Measurements from ENCODE around the gene ZNF90. TPM values are rescaled to one million over a fixed set of nuclear protein-coding genes. Genes with fewer than 3 reads are reported as not detected.

ZNF90 gene
- total RNA-seq, 2 experiments from 2014 or later, result 18.1 to 27.0 TPM

DNA sequence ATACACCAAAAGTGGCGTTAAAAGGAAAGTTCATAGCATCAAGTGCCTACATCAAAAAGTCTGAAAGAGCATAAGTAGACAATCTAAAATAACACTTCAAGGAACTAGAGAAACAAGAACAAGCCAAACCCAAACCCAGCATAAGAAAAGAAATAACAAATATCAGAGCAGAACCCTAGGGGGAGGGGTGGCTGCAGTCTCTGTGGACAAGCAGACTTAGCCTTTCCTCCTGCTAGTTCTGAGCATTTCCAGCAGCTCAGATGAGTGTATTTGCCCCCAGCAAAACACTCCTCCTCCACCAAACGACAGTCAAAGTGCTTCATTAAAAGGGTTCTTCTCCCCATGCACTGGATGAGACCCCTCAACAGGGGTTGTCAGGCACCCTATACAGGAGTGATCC lies 7.1 kb upstream of the ZNF90 start:
- no peak overlapping the region for H2AFZ ChIP-seq (ENCODE audit: low read length)
- DNase-seq (ENCODE audit: low spot score), result no peak
- BruUV-seq (replicated peaks), result no TSS peak
- intact Hi-C loops (cut with micrococcal nuclease; ENCODE audit: unreplicated experiment), result no loop called here
- H4K20me1 ChIP-seq (ENCODE audit: insufficient read depth, low read length), result no peaks in the 10 kb centered on the region
- H3K9me2 ChIP-seq (ENCODE audit: insufficient read depth, low read length), result no peaks in the 10 kb centered on the region
- H3K27ac ChIP-seq (ENCODE audit: low read depth, low read length, poor library complexity, severe bottlenecking), result no peak overlapping the region
- no peaks in the 10 kb centered on the region for H3K9me3 ChIP-seq (ENCODE audit: low read length)
- POLR2A ChIA-PET, result interaction anchor here (0.6 kb wide), 1 partner anchor 146 kb away, joined by 3 read pairs; no protein-coding TSS in a partner anchor
- CTCF ChIA-PET (ENCODE audit: unreplicated experiment), result no interaction called here
- no peaks in the 10 kb centered on the region for H3K36me3 ChIP-seq (ENCODE audit: insufficient read depth, low read length)
- TF ChIP-seq, protein P1, sequence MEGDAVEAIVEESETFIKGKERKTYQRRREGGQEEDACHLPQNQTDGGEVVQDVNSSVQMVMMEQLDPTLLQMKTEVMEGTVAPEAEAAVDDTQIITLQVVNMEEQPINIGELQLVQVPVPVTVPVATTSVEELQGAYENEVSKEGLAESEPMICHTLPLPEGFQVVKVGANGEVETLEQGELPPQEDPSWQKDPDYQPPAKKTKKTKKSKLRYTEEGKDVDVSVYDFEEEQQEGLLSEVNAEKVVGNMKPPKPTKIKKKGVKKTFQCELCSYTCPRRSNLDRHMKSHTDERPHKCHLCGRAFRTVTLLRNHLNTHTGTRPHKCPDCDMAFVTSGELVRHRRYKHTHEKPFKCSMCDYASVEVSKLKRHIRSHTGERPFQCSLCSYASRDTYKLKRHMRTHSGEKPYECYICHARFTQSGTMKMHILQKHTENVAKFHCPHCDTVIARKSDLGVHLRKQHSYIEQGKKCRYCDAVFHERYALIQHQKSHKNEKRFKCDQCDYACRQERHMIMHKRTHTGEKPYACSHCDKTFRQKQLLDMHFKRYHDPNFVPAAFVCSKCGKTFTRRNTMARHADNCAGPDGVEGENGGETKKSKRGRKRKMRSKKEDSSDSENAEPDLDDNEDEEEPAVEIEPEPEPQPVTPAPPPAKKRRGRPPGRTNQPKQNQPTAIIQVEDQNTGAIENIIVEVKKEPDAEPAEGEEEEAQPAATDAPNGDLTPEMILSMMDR (conservative IDR thresholded peaks at IDR 0.05; ENCODE audit: low read length), result no peak
- no peak for TF ChIP-seq EZH2phosphoT487 (IDR thresholded peaks at IDR 0.05; ENCODE audit: borderline replicate concordance, low read depth, low read length)
- H3K4me2 ChIP-seq (ENCODE audit: low read length), result no peak overlapping the region
- H3K79me2 ChIP-seq (ENCODE audit: insufficient read depth, low read depth, low read length), result no peaks in the 10 kb centered on the region
- H3K4me1 ChIP-seq (ENCODE audit: insufficient read depth, low read length, poor library complexity, severe bottlenecking), result no peaks in the 10 kb centered on the region
- H3K4me3 ChIP-seq (ENCODE audit: low read depth, low read length, poor library complexity, severe bottlenecking), result no peak overlapping the region

GRCh38 chr19:20072936-20073335 lies 4.9 kb upstream of the ZNF90 start:
- Histone ChIP-seq H3K9me2 (ENCODE audit: insufficient read depth, low read length) (no peaks in the 10 kb centered on the region), H3K4me3 (ENCODE audit: low read depth, low read length, poor library complexity, severe bottlenecking) (no peak overlapping the region), H3K36me3 (ENCODE audit: insufficient read depth, low read length) (no peaks in the 10 kb centered on the region), H3K79me2 (ENCODE audit: insufficient read depth, low read depth, low read length) (no peaks in the 10 kb centered on the region), H4K20me1 (ENCODE audit: insufficient read depth, low read length) (no peaks in the 10 kb centered on the region), H2AFZ (ENCODE audit: low read length) (no peak overlapping the region), H3K4me2 (ENCODE audit: low read length) (no peak overlapping the region), H3K27ac (ENCODE audit: low read depth, low read length, poor library complexity, severe bottlenecking) (no peak overlapping the region), H3K4me1 (ENCODE audit: insufficient read depth, low read length, poor library complexity, severe bottlenecking) (no peaks in the 10 kb centered on the region), H3K9me3 (ENCODE audit: low read length) (no peaks in the 10 kb centered on the region)
- TF ChIP-seq, protein P1 (conservative IDR thresholded peaks at IDR 0.05; ENCODE audit: low read length), result no peak
- TF ChIP-seq EZH2phosphoT487 (IDR thresholded peaks at IDR 0.05; ENCODE audit: borderline replicate concordance, low read depth, low read length), result no peak
- intact Hi-C loops (cut with micrococcal nuclease; ENCODE audit: unreplicated experiment), result no loop called here
- POLR2A ChIA-PET, result no interaction called here
- CTCF ChIA-PET (ENCODE audit: unreplicated experiment), result no interaction called here
- BruUV-seq (replicated peaks), result no TSS peak
- no peak for DNase-seq (ENCODE audit: low spot score)

GRCh38 chr19:20078581-20079031 lies 806 bp downstream of the ZNF90 start:
- Histone ChIP-seq H4K20me1 (ENCODE audit: insufficient read depth, low read length) (no peaks in the 10 kb centered on the region), H3K4me1 (ENCODE audit: insufficient read depth, low read length, poor library complexity, severe bottlenecking) (no peaks in the 10 kb centered on the region), H3K4me3 (ENCODE audit: low read depth, low read length, poor library complexity, severe bottlenecking) (peak overlapping the region; percentile 80), H3K9me3 (ENCODE audit: low read length) (peaks cover 3% of the 10 kb centered on the region; the same call in 1 of the 2 replicates), H3K9me2 (ENCODE audit: insufficient read depth, low read length) (no peaks in the 10 kb centered on the region), H3K36me3 (ENCODE audit: insufficient read depth, low read length) (peaks cover 31% of the 10 kb centered on the region), H3K27ac (ENCODE audit: low read depth, low read length, poor library complexity, severe bottlenecking) (peak overlapping the region; percentile 51), H3K79me2 (ENCODE audit: insufficient read depth, low read depth, low read length) (peaks cover 47% of the 10 kb centered on the region), H2AFZ (ENCODE audit: low read length) (no peak overlapping the region), H3K4me2 (ENCODE audit: low read length) (peak overlapping the region; percentile 78)
- no TSS peak for BruUV-seq (replicated peaks)
- ChIA-PET POLR2A (interaction anchor here (0.6 to 0.7 kb wide), 2 partner anchors 39 to 186 kb away, joined by 3 read pairs; partner anchors contain the start of gene ZNF682), CTCF (ENCODE audit: unreplicated experiment) (no interaction called here)
- DNase-seq (ENCODE audit: low spot score), result no peak
- intact Hi-C loops (cut with micrococcal nuclease; ENCODE audit: unreplicated experiment), result no loop called here
- TF ChIP-seq EZH2phosphoT487 (IDR thresholded peaks at IDR 0.05; ENCODE audit: borderline replicate concordance, low read depth, low read length), result no peak
- TF ChIP-seq, protein P1 (conservative IDR thresholded peaks at IDR 0.05; ENCODE audit: low read length), result no peak

Data from OCI-LY7 (cell line).